ENCODE results near the gene SDSL.
A peak's percentile ranks its signal among the peaks of the same experiment; 100 is the strongest.

Gene SDSL

DNA sequence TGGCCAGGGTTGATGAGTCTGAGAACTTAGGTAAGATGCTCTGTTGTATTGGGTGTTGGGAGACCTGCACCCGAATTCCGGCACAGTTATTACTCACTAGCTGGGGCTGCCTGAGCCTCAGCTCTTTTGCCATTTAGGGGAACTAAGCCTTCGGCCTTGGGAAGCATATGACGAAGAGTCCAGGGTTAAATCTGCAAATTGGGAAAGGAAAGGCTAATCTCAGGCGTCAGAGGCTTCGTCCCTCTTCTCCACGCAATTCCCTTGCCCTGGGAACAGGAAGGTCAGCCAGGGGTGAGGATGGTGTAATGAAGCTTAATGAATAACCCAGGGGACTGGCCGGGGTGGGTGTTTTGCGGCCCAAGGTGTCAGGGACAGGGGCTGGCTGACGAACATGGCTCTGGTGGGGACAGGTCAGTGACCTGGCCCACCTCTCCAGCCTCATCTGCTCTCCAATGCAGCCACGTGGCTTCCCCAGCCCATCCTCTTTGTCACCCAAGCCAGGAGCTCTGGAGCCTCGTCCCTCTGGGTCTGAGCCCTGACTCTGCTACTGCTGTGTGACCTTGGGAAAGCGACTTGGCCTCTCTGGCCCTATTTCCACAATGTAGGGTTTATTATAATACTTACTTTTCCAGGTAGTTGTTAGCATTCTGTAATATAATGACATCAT, 3.8 kb upstream of the SDSL start:
- FAIRE-seq (no peak), DNase-seq (ENCODE audit: low spot score) (no peak)

- DNase-seq (ENCODE audit: low spot score) = no peak
- FAIRE-seq = no peak
Observed at GRCh38 chr12:113420996-113421595, 1.1 kb upstream of the SDSL start.

DNA sequence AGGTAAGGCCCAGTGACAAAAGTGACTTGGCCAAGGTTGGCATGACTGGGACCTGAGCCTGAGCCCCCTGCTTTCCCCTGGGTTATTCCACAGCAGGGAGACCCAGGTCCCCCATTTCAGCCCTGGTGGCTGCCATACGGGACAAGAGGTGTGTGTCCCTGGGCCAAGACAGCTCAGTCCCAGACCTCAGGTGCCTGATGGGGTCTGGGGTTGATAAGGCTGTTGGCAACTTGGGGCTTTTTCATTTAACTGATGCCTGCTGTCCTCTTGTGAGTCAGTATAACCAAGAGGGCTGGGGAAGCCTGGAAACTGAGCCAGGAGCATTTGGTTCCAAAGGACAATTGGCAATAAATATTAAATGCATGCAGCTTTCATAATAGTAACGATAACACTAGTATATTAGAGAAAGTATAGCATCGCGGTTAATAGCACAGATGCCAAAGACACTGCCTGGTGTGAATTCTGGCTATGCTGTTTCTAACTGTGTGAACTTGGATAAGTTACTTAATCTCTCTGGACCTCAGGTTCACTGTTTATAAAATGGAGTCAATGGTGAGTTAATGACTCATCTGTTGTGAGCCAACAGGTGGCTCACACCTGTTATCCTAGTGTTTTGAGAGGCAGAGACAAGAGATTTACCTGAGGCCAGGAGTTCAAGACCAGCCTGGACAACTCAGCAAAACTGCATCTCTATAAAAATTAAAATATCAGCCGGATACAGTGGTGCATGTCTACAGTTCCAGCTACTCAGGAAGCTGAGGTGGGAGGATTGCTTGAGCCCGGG, 898 bp downstream of the SDSL start:
- FAIRE-seq (no peak), DNase-seq (ENCODE audit: low spot score) (no peak)

GRCh38 chr12:113424456-113424855, 2.3 kb downstream of the SDSL start:
- no peak for FAIRE-seq

DNA sequence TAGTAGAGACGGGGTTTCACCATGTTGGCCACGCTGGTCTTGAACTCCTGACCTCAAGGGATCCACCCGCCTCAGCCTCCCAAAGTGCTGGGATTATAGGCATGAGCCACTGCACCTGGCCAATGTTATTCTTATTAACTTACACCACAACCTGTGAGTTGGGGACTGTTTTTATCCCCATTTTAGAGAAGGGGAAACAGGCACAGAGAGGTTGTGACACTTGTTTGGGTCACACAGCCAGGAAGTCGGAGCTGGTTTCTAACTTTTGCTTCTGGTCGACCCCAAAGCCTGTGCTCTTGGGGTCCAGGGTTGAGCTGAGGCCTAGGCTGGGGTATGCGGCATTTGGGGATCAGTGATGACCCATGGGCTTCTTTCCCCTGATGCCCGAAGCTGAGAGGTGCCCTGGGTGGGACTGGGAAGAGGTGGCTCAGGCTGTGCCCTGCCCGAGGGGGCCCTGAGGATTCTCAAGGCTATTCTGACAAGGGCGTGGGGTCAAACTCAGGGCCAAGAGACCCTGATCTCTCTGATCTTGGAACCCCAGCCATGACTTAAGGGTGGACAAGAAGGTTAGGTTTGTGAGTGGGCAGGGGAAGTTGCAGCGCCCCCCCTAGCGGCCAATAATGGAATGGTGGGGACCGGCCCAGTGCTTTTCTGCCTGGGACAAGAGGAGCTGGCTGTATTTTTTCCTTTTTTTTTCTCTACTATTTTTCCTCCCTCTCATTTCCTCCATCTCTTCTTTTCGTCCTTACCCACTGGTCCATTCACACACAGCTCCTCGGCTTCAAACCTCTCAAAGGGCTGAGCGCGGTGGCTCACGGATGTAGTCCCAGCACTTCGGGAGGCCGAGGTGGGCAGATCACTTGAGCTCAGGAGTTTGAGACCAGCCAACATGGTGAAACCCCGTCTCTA, 3.0 kb downstream of the SDSL start:
- DNase-seq (ENCODE audit: low spot score) = peak; percentile 39
- no peak for FAIRE-seq

More at GRCh38 chr12:113424456-113424855, 2.3 kb downstream of the SDSL start:
- no peak for DNase-seq (ENCODE audit: low spot score)

- DNase-seq (ENCODE audit: low spot score) (no peak), FAIRE-seq (no peak)
Observed at GRCh38 chr12:113425960-113426453, 3.8 kb downstream of the SDSL start.

GRCh38 chr12:113427882-113428281, 5.7 kb downstream of the SDSL start:
- FAIRE-seq (no peak), DNase-seq (ENCODE audit: low spot score) (no peak)

DNA sequence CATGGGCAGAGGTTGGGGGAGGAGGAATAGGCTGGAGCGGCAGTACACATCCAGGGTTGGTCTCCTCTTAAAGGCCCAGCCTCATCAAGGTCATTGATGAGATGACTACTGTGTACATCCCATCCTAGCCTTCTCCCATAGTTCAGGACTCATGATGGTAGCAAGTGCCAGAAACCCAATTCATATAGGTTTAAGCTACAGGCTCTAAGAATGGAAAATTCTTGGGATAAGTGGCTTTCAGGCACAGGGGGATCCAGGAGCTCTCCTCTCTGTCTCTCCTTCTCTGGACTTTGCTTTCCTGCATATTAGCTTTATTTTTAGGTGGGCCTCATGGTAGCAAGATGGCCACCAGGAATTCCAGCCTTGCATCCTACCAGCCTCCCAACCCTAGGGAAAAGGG, 6.3 kb downstream of the SDSL start:
- FAIRE-seq = no peak
- no peak for DNase-seq (ENCODE audit: low spot score)

DNA sequence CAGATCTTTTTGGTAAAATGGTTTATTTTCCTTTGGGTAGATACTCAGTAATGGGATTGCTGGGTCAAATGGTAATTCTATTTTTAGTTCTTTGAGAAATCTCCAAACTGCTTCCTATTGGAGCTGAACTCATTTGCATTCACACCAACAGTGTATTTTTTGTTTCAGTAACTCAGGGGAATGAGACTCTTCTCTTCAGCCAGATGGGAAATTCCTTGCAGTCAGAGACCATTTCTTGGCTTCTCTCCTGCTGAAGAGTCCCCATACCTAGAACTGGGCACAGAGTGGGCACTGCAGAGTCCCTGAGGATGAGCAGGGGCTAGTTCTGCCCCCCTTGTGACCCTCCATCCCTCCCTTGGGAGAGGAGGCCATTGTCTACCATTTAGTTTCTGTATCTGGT, 10.8 kb downstream of the SDSL start:
- no peak for DNase-seq (ENCODE audit: low spot score)
- FAIRE-seq = no peak

DNA sequence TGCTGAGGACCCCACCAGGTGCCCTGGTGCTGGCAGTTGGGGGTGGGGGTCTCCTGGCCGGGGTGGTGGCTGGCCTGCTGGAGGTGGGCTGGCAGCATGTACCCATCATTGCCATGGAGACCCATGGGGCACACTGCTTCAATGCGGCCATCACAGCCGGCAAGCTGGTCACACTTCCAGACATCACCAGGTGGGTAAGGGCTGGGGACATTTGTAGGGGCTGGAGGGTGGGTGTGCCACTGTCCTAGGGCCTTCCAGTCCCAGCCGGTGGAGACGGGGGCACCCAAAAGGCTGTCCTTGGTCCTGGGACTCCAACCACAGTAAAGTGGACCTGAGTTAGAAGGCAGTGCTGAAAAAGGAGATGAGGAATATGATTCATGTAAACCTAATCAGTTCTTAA, 13.2 kb downstream of the SDSL start:
- no peak for DNase-seq (ENCODE audit: low spot score)
- FAIRE-seq = no peak

DNA sequence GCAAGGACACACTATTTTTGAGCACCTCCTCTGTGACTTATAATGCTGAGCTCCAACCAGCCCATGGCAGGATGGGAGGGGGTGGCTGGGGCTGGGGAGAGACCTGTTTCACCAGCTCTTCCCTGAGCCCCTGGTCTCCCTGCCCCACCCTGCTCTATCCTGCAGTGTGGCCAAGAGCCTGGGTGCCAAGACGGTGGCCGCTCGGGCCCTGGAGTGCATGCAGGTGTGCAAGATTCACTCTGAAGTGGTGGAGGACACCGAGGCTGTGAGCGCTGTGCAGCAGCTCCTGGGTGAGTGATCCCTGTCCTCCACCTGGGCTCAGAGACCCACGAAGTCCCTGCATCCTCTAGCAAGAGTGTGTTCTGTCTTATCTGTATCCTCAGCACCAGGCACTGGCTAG, 14.4 kb downstream of the SDSL start:
- FAIRE-seq = no peak
- no peak for DNase-seq (ENCODE audit: low spot score)

- FAIRE-seq (peak; percentile 74), DNase-seq (ENCODE audit: low spot score) (no peak)
Observed at GRCh38 chr12:113436993-113437728, 15.0 kb downstream of the SDSL start.

GRCh38 chr12:113437729-113438100, 15.5 kb downstream of the SDSL start:
- FAIRE-seq = no peak

DNA sequence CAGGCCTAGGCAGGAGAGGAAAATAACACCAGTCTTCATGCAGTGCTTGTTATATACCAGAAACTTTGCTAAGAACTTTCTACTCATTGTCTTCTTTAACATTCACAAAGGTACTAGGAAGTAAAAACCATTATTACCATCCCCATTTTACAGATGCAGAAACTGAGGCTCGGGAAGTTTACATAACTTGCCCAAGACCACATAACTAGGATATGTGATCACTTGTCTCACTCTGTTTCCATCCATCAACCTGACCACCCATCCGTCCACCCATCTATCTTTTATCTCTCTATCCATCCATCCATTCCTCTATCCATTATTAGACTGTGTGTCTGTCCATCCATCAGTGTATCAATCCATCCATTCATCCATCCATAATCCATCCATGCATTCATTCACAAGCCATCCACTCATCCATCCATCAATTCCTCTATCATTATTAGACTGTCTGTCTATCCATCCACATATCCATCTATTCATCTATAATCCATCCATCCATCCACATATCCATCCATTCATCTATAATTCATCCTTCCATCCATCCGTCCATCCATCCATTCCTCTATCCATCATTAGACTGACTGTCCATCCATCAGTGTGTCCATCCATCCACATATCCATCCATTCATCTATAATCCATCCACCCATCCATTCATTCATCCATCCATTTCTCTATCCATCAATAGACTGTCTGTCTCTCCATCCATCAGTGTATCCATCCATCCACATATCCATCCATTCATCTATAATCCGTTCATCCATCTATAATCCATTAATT, 16.5 kb downstream of the SDSL start:
- FAIRE-seq (peak; percentile 42), DNase-seq (ENCODE audit: low spot score) (no peak)

More at GRCh38 chr12:113437729-113438100, 15.5 kb downstream of the SDSL start:
- DNase-seq (ENCODE audit: low spot score) = no peak

DNA sequence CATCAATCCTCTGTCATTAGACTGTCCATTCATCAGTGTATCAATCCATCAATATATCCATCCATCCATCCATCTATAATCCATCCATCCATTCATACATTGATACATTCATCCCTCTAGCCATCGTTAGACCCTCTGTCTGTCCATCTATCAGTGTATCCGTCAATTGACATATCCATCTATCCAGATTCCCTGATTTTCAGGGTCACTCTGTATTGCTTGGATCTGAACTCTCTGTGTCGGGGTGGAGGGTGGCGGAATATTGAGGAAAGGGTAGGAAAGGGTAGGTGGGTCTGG, 17.1 kb downstream of the SDSL start:
- FAIRE-seq (no peak), DNase-seq (ENCODE audit: low spot score) (no peak)

GRCh38 chr12:113439606-113440030, 17.4 kb downstream of the SDSL start:
- FAIRE-seq = no peak
- DNase-seq (ENCODE audit: low spot score) = peak; percentile 65

DNA sequence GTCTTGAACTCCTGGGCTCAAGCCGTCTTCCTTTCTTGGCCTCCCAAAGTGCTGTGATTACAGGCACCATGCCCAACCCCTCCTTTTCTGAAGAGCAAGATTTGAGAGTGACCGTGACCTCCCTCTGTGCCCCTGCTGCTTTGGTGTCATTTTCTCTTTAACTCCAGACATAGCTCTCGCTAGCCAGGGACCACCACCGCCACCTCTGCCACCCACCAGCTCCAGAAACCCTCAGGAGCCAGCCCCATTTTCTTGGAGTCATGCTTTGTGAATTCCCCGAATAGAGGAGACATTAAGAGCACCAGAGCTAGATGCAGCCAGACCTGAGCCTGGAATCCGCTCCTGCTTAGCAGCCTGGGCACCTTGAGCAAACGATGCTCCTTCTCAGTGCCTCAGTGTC, 18.2 kb downstream of the SDSL start:
- FAIRE-seq = no peak
- no peak for DNase-seq (ENCODE audit: low spot score)

GRCh38 chr12:113440947-113441782, 19.0 kb downstream of the SDSL start:
- no peak for DNase-seq (ENCODE audit: low spot score)
- no peak for FAIRE-seq

- DNase-seq (ENCODE audit: low spot score) = no peak
- no peak for FAIRE-seq
Observed at GRCh38 chr12:113443030-113443539, 20.9 kb downstream of the SDSL start.

Data from urothelium cell line (cell line).